Activated naive CD8-positive, alpha-beta T cell treated with anti-CD3 and anti-CD28 coated beads, Interleukin-2, amount 50 U/mL, for 16 hours (primary cell): ENCODE measurements around the gene LILRA2.
"Not testable (repeated sequence)": the region's sequence is repeated elsewhere in the genome, so short reads cannot be mapped to it uniquely, and the experiment has no call there.

Source experiments
- DNase-seq: peaks from one replicate; pipeline ENCODE4 v3.0.0-alpha.2; 2020; ENCODE audit warnings: low read depth, low spot score

Gene LILRA2

GRCh38 chr19:54573330-54573872 lies at the start of gene LILRA2:
LILRA2 (plus strand) TSS chr19:54573790; CDS start chr19:54573879, 89 bp downstream.
- DNase-seq = no peak

GRCh38 chr19:54525636-54526035 lies 48.0 kb upstream of the LILRA2 start:
- no peak for DNase-seq

GRCh38 chr19:54526972-54527371 lies 46.6 kb upstream of the LILRA2 start:
- DNase-seq = no peak

GRCh38 chr19:54530866-54531265 lies 42.7 kb upstream of the LILRA2 start:
- DNase-seq = no peak

- DNase-seq = no peak
Observed at GRCh38 chr19:54532528-54532927, 41.1 kb upstream of the LILRA2 start.

GRCh38 chr19:54533476-54533875 lies 40.1 kb upstream of the LILRA2 start:
- no peak for DNase-seq

GRCh38 chr19:54534156-54534555 lies 39.4 kb upstream of the LILRA2 start:
- no peak for DNase-seq

GRCh38 chr19:54535601-54536000 lies 38.0 kb upstream of the LILRA2 start:
- no peak for DNase-seq

- no peak for DNase-seq
Observed at GRCh38 chr19:54536956-54537355, 36.6 kb upstream of the LILRA2 start.

- DNase-seq = no peak
Observed at GRCh38 chr19:54541712-54542111, 31.9 kb upstream of the LILRA2 start.

GRCh38 chr19:54548806-54549205 lies 24.8 kb upstream of the LILRA2 start:
- DNase-seq = no peak

- DNase-seq = no peak
Observed at GRCh38 chr19:54549224-54549623, 24.4 kb upstream of the LILRA2 start.

GRCh38 chr19:54551293-54551692 lies 22.3 kb upstream of the LILRA2 start:
- no peak for DNase-seq

- no peak for DNase-seq
Observed at GRCh38 chr19:54551950-54552912, 21.4 kb upstream of the LILRA2 start.

GRCh38 chr19:54552913-54553310 lies 20.7 kb upstream of the LILRA2 start:
- no peak for DNase-seq

GRCh38 chr19:54554006-54554405 lies 19.6 kb upstream of the LILRA2 start:
- DNase-seq = no peak

- DNase-seq = no peak
Observed at GRCh38 chr19:54554896-54555295, 18.7 kb upstream of the LILRA2 start.

- DNase-seq = no peak
Observed at GRCh38 chr19:54556194-54556593, 17.4 kb upstream of the LILRA2 start.

GRCh38 chr19:54558339-54558738 lies 15.3 kb upstream of the LILRA2 start:
- DNase-seq = no peak

- DNase-seq = no peak
Observed at GRCh38 chr19:54560881-54561385, 12.7 kb upstream of the LILRA2 start.

- DNase-seq = no peak
Observed at GRCh38 chr19:54561840-54562239, 11.8 kb upstream of the LILRA2 start.

GRCh38 chr19:54563206-54563605 lies 10.4 kb upstream of the LILRA2 start:
- not testable (repeated sequence) for DNase-seq

GRCh38 chr19:54570316-54570715 lies 3.3 kb upstream of the LILRA2 start:
- no peak for DNase-seq
